H1 (cell line): ENCODE measurements around the gene MLLT11.

Experiments used
- CTCF ChIP-seq, 3 experiments: IDR thresholded peaks; 1 replicate in 2 of 3; 2 replicates in 1 of 3; pipeline versions ENCODE4 v1.5.1 to v1.6.1; 2011; ENCODE audit warnings: low read length in 3 of 3, mild to moderate bottlenecking in 3 of 3, inconsistent platforms in 2 of 3, low read depth in 1 of 3, moderate library complexity in 1 of 3; ENCODE audit not compliant: insufficient read depth in 1 of 3; ENCODE audit errors: control extremely low read depth in 1 of 3
- EGR1 ChIP-seq: IDR thresholded peaks from 2 replicates; pipeline ENCODE4 v1.6.1; 2011; ENCODE audit warnings: low read depth, low read length, borderline replicate concordance
- EP300 ChIP-seq, 2 experiments: IDR thresholded peaks; 1 replicate in 1 of 2; 2 replicates in 1 of 2; pipeline ENCODE4 v1.6.1; 2011 to 2012; ENCODE audit warnings: low read depth in 2 of 2, low read length in 2 of 2, mild to moderate bottlenecking in 2 of 2, borderline replicate concordance in 1 of 2, inconsistent platforms in 1 of 2, moderate library complexity in 1 of 2
- EZH2 ChIP-seq: fragments of 200-600 bp; sonication (generic); IDR thresholded peaks from 2 replicates; pipeline ENCODE4 v1.7.1; 2012; ENCODE audit warnings: low read depth, mild to moderate bottlenecking, moderate library complexity, low read length, inconsistent platforms; ENCODE audit not compliant: severe bottlenecking
- GTF2F1 ChIP-seq: IDR thresholded peaks from 2 replicates; pipeline ENCODE4 v1.6.1; 2012; ENCODE audit warnings: low read depth, low read length, improper control_type of control experiment, borderline replicate concordance
- MAX ChIP-seq: IDR thresholded peaks from 2 replicates; pipeline ENCODE4 v1.6.1; 2012; ENCODE audit warnings: inconsistent platforms
- PHF8 ChIP-seq: fragments of 200-600 bp; sonication (generic); conservative IDR thresholded peaks from 2 replicates; pipeline ENCODE4 v1.7.1; 2012; ENCODE audit warnings: low read depth, mild to moderate bottlenecking, inconsistent platforms, low read length, moderate library complexity
- POLR2A ChIP-seq, 2 experiments: IDR thresholded peaks; 1 replicate in 1 of 2; 2 replicates in 1 of 2; pipeline ENCODE4 v1.6.1; 2011; ENCODE audit warnings: low read depth in 2 of 2, low read length in 2 of 2, mild to moderate bottlenecking in 2 of 2; ENCODE audit errors: control extremely low read depth in 1 of 2
- POLR2AphosphoS5 ChIP-seq: IDR thresholded peaks from 2 replicates; pipeline ENCODE4 v1.6.1; 2011; ENCODE audit warnings: low read depth, low read length
- RFX5 ChIP-seq: IDR thresholded peaks from 2 replicates; pipeline ENCODE4 v1.6.1; 2011; ENCODE audit warnings: low read depth, low read length, improper control_type of control experiment, borderline replicate concordance
- RNF2 ChIP-seq: fragments of 200-900, 300-1000 bp; sonication (generic); IDR thresholded peaks from 2 replicates; pipeline ENCODE4 v1.7.1; 2016; ENCODE audit warnings: borderline replicate concordance, low read depth, mild to moderate bottlenecking, antibody characterized with exemption, low read length; ENCODE audit not compliant: poor library complexity, severe bottlenecking; ENCODE audit errors: missing control alignments
- SIN3A ChIP-seq, 2 experiments: IDR thresholded peaks in 1 of 2; conservative IDR thresholded peaks in 1 of 2; 2 replicates each; pipeline ENCODE4 v1.6.1; 2011 to 2012; ENCODE audit warnings: low read length in 2 of 2, improper control_type of control experiment in 1 of 2, low read depth in 1 of 2, mild to moderate bottlenecking in 1 of 2
- SRF ChIP-seq: IDR thresholded peaks from 2 replicates; pipeline ENCODE4 v1.6.1; 2011; ENCODE audit warnings: mild to moderate bottlenecking, low read depth, low read length, moderate library complexity
- TBP ChIP-seq: IDR thresholded peaks from 2 replicates; pipeline ENCODE4 v1.6.1; 2011; ENCODE audit warnings: low read depth, low read length, improper control_type of control experiment

GRCh38 chr1:151055581-151055980, 4.6 kb upstream of the MLLT11 start:
- TF ChIP-seq RNF2 (no peak), SRF (no peak), CTCF (IDR thresholded peaks at IDR 0.05; ENCODE audit: control extremely low read depth in 1 of 3, insufficient read depth in 1 of 3, low read depth in 1 of 3, low read length in 3 of 3) (no peak), EP300 (IDR thresholded peaks at IDR 0.05; ENCODE audit: borderline replicate concordance in 1 of 2, low read depth in 2 of 2, low read length in 2 of 2) (no peak), GTF2F1 (no peak), TBP (no peak), POLR2AphosphoS5 (no peak), RFX5 (no peak), MAX (no peak), EZH2 (no peak), EGR1 (no peak), PHF8 (no peak), POLR2A (IDR thresholded peaks at IDR 0.05; ENCODE audit: control extremely low read depth in 1 of 2, low read depth in 2 of 2, low read length in 2 of 2) (no peak), SIN3A (conservative IDR thresholded peaks at IDR 0.05 in 1 of 2, IDR thresholded peaks at IDR 0.05 in 1 of 2; ENCODE audit: low read depth in 1 of 2, low read length in 2 of 2) (no peak)
